SU-DHL-6 (cell line): ENCODE measurements around the gene APOL3.
"Not testable (repeated sequence)": the region's sequence is repeated elsewhere in the genome, so short reads cannot be mapped to it uniquely, and the experiment has no call there.

ENCODE experiments used
- H2AFZ ChIP-seq: fragments of 200-600 bp; sonication (generic); 2 replicates; pipeline ENCODE4 v1.6.1; 2014; ENCODE audit warnings: low read depth, mild to moderate bottlenecking, moderate library complexity, mixed read lengths, antibody characterized with exemption, low read length; ENCODE audit not compliant: severe bottlenecking
- H3F3A ChIP-seq: fragments of 200-600 bp; shearing (Covaris generic); 2 replicates; pipeline ENCODE4 v1.6.0; 2016; ENCODE audit warnings: antibody characterized with exemption, mild to moderate bottlenecking; ENCODE audit not compliant: insufficient read depth
- H3K27ac ChIP-seq: fragments of 200-600 bp; sonication (generic); 2 replicates; pipeline ENCODE4 v1.5.1; 2016; ENCODE audit warnings: low read depth, mild to moderate bottlenecking, low read length, moderate library complexity, mixed read lengths
- H3K27me3 ChIP-seq: fragments of 200-600 bp; sonication (generic), shearing (Covaris generic); 2 replicates; pipeline ENCODE4 v1.6.0; 2014; ENCODE audit warnings: mild to moderate bottlenecking, low read length
- H3K36me3 ChIP-seq: fragments of 200-600 bp; sonication (generic); 2 replicates; pipeline ENCODE4 v1.6.1; 2014; ENCODE audit warnings: mild to moderate bottlenecking, low read length, mixed read lengths
- H3K4me2 ChIP-seq: fragments of 300-600, 200-600 bp; shearing (Covaris generic), sonication (generic); 2 replicates; pipeline ENCODE4 v1.6.0; 2014; ENCODE audit warnings: low read length, low read depth, mild to moderate bottlenecking; ENCODE audit not compliant: poor library complexity, severe bottlenecking
- H3K4me3 ChIP-seq: fragments of 200-600 bp; sonication (generic); 2 replicates; pipeline ENCODE4 v1.5.1; 2014; ENCODE audit warnings: antibody characterized with exemption, low read length, mild to moderate bottlenecking, mixed read lengths; ENCODE audit not compliant: insufficient read depth, poor library complexity, severe bottlenecking
- H3K79me2 ChIP-seq: fragments of 200-600 bp; sonication (generic); 2 replicates; pipeline ENCODE4 v1.6.1; 2014; ENCODE audit warnings: mild to moderate bottlenecking, low read length, moderate library complexity; ENCODE audit not compliant: insufficient read depth
- H3K9ac ChIP-seq: fragments of 200-600 bp; sonication (generic); 2 replicates; pipeline ENCODE4 v1.7.0; 2014; ENCODE audit warnings: mild to moderate bottlenecking, low read length
- H3K9me2 ChIP-seq: fragments of 200-600 bp; sonication (generic); replicated peaks from 2 replicates; pipeline ENCODE4 v1.6.1; 2014; ENCODE audit warnings: low read length; ENCODE audit not compliant: insufficient read depth
- H3K9me3 ChIP-seq: fragments of 200-600 bp; sonication (generic); 2 replicates; pipeline ENCODE4 v1.6.1; 2014; ENCODE audit warnings: low read length, mixed read lengths; ENCODE audit not compliant: insufficient read depth
- H4K20me1 ChIP-seq: fragments of 200-600 bp; sonication (generic); 2 replicates; pipeline ENCODE4 v1.6.1; 2014; ENCODE audit warnings: low read depth, mild to moderate bottlenecking, antibody characterized with exemption, low read length, moderate library complexity, mixed read lengths
- CTCF ChIP-seq: fragments of 200-600 bp; sonication (generic); IDR thresholded peaks from one replicate; pipeline ENCODE4 v1.5.1; 2017; ENCODE audit warnings: antibody characterized with exemption, mild to moderate bottlenecking, low read length, moderate library complexity; ENCODE audit not compliant: insufficient read depth, poor library complexity, severe bottlenecking
- EZH2phosphoT487 ChIP-seq: fragments of 200-600 bp; sonication (generic), shearing (Covaris generic); conservative IDR thresholded peaks from 2 replicates; pipeline ENCODE4 v1.6.1; 2018; ENCODE audit warnings: mild to moderate bottlenecking, antibody characterized with exemption, low read length, moderate library complexity, mixed read lengths

The APOL3 gene

GRCh38 chr22:36143956-36144355 is 16.6 kb downstream of the APOL3 start:
- H3K79me2 ChIP-seq, result no peaks in the 10 kb centered on the region

GRCh38 chr22:36143066-36143815 is 17.3 kb downstream of the APOL3 start:
- Histone ChIP-seq H3F3A (no peaks in the 10 kb centered on the region), H3K36me3 (no peaks in the 10 kb centered on the region), H4K20me1 (no peaks in the 10 kb centered on the region), H3K9me3 (no peaks in the 10 kb centered on the region), H3K27me3 (no peaks in the 10 kb centered on the region), H3K4me3 (no peak overlapping the region), H3K79me2 (no peaks in the 10 kb centered on the region), H3K9me2 (no peaks in the 10 kb centered on the region), H3K9ac (no peak overlapping the region), H2AFZ (no peak overlapping the region), H3K4me2 (no peak overlapping the region), H3K27ac (no peak overlapping the region)
- TF ChIP-seq EZH2phosphoT487, result no peak
- TF ChIP-seq CTCF, result no peak

More at GRCh38 chr22:36143956-36144355, 16.6 kb downstream of the APOL3 start:
- H3K9ac ChIP-seq, result no peak overlapping the region
- H3K4me3 ChIP-seq, result no peak overlapping the region
- no peaks in the 10 kb centered on the region for H3F3A ChIP-seq
- no peaks in the 10 kb centered on the region for H3K27me3 ChIP-seq
- H3K27ac ChIP-seq, result no peak overlapping the region
- no peaks in the 10 kb centered on the region for H3K9me3 ChIP-seq
- TF ChIP-seq CTCF (no peak), EZH2phosphoT487 (no peak)
- H3K36me3 ChIP-seq, result no peaks in the 10 kb centered on the region
- H3K9me2 ChIP-seq, result no peaks in the 10 kb centered on the region
- no peak overlapping the region for H3K4me2 ChIP-seq
- no peak overlapping the region for H2AFZ ChIP-seq
- H4K20me1 ChIP-seq, result no peaks in the 10 kb centered on the region

- Histone ChIP-seq H2AFZ (no peak overlapping the region), H4K20me1 (no peaks in the 10 kb centered on the region), H3K4me2 (no peak overlapping the region), H3K27me3 (no peaks in the 10 kb centered on the region), H3K36me3 (no peaks in the 10 kb centered on the region), H3F3A (no peaks in the 10 kb centered on the region), H3K27ac (no peak overlapping the region), H3K79me2 (no peaks in the 10 kb centered on the region), H3K9me3 (no peaks in the 10 kb centered on the region), H3K9me2 (no peaks in the 10 kb centered on the region), H3K9ac (no peak overlapping the region), H3K4me3 (no peak overlapping the region)
- no peak for TF ChIP-seq EZH2phosphoT487
- no peak for TF ChIP-seq CTCF
Observed at GRCh38 chr22:36141481-36141880, 19.1 kb downstream of the APOL3 start.

- not testable (repeated sequence) for H4K20me1 ChIP-seq, H3K4me2 ChIP-seq, H3K79me2 ChIP-seq, H3K9me2 ChIP-seq, H3K36me3 ChIP-seq, H3K9ac ChIP-seq, H3K9me3 ChIP-seq, H2AFZ ChIP-seq, H3F3A ChIP-seq, H3K27me3 ChIP-seq, H3K4me3 ChIP-seq, H3K27ac ChIP-seq
Observed at GRCh38 chr22:36138709-36139108, 21.8 kb downstream of the APOL3 start.
